Stomach (tissue), 9 donors: ENCODE results near the gene PLPP2. TPM values are rescaled to one million over a fixed set of nuclear protein-coding genes. Genes with fewer than 3 reads are reported as not detected.

Experiments used
- DNase-seq, 2 donors: peaks; one replicate each; pipeline versions ENCODE4 v3.0.0 to v3.0.0-alpha.2; 2013 to 2019
- H3K27ac ChIP-seq, 5 donors: fragments of 200-600 bp in 4 of 5; sonication (generic) in 4 of 5; one replicate each; pipeline ENCODE4 v1.5.1; 2013 to 2019; ENCODE audit warnings: mild to moderate bottlenecking in 1 of 5, moderate library complexity in 1 of 5
- H3K27me3 ChIP-seq, 3 donors: fragments of 200-600 bp; sonication (generic); one replicate each; pipeline ENCODE4 v1.5.1; 2017 to 2019; ENCODE audit warnings: mixed run types in 1 of 3
- H3K36me3 ChIP-seq, 4 donors: fragments of 200-600 bp; sonication (generic); 1 replicate in 3 of 4; 2 replicates in 1 of 4; pipeline ENCODE4 v1.5.1; 2016 to 2019
- H3K4me1 ChIP-seq, 4 donors: fragments of 200-600 bp; sonication (generic); one replicate each; pipeline ENCODE4 v1.5.1; 2016 to 2019
- H3K4me3 ChIP-seq, 4 donors: fragments of 200-600 bp; sonication (generic) in 3 of 4; one replicate each; pipeline ENCODE4 v1.5.1; 2016 to 2019; ENCODE audit warnings: mild to moderate bottlenecking in 1 of 4
- H3K9me3 ChIP-seq, 4 donors: fragments of 200-600 bp; sonication (generic); one replicate each; pipeline ENCODE4 v1.5.1; 2016 to 2019
- CTCF ChIP-seq, 7 experiments: fragments of 450-650 bp in 4 of 7; fragments of 200-600 bp in 3 of 7; sonication (generic) in 3 of 7; IDR thresholded peaks; one replicate each; pipeline ENCODE4 v1.5.1; 2016 to 2019; ENCODE audit warnings: antibody characterized with exemption in 7 of 7, control low read depth in 2 of 7, mild to moderate bottlenecking in 1 of 7
- EP300 ChIP-seq: sonication (generic); formaldehyde crosslinking; IDR thresholded peaks from one replicate; pipeline ENCODE4 v1.6.1; 2017; ENCODE audit warnings: antibody characterized with exemption
- POLR2A ChIP-seq, 4 donors: fragments of 450-650 bp; IDR thresholded peaks; one replicate each; pipeline ENCODE4 v1.6.1; 2016; ENCODE audit warnings: antibody characterized with exemption in 4 of 4, control low read depth in 2 of 4, mild to moderate bottlenecking in 1 of 4, moderate library complexity in 1 of 4
- POLR2AphosphoS5 ChIP-seq, 3 donors: sonication (generic); formaldehyde crosslinking; IDR thresholded peaks; one replicate each; pipeline ENCODE4 v1.6.1; 2016; ENCODE audit warnings: antibody characterized with exemption in 3 of 3
- WGBS, 5 donors: extraction: QIAGEN DNeasy Blood & Tissue Kit in 3 of 5; methylation state at CpG; one replicate each; pipeline versions ENCODE4 v1.1.5 to v1.1.7; 2013 to 2018; 5-methylcytosine and 5-hydroxymethylcytosine counted together
- intact Hi-C: fragments of 100-400 bp; cut with DNase I; formaldehyde crosslinking; loops from one replicate; pipeline ENCODE4 v1.15.1; 2023; ENCODE audit warnings: low total_unique reads
- polyA plus RNA-seq, 3 donors: library from polyadenylated mRNA; stranded (reverse); fragments of 200-250 nt; gene quantifications; one replicate each; pipeline ENCODE4 v1.2.3, GENCODE V29; 2013
- total RNA-seq, 5 donors: library from RNA; depleted of rRNA; stranded (reverse); fragments of >200 nt; gene quantifications; one replicate each; pipeline versions ENCODE4 v1.1.0 to v1.2.3, GENCODE V29; 2014 to 2016
- donor health status: healthy with polysubstance abuse.
- donor health status: Bipolar disorder and iron deficiency.
- donor health status: healthy.

The PLPP2 gene
- total and polyA plus RNA-seq, 8 donors, result 22.2 to 228 (median 46.1) TPM

GRCh38 chr19:282501-282900 is 8.7 kb downstream of the PLPP2 start:
- H3K27me3 ChIP-seq, result peaks cover 0 to 45% (median 0%) of the 10 kb centered on the region in 3 donors
- no peak for TF ChIP-seq EP300
- TF ChIP-seq CTCF (IDR thresholded peaks at IDR 0.05), result no peak
- TF ChIP-seq POLR2AphosphoS5 (IDR thresholded peaks at IDR 0.05), result no peak
- no peak for TF ChIP-seq POLR2A (IDR thresholded peaks at IDR 0.05)
- H3K36me3 ChIP-seq, result peaks cover 6 to 69% (median 45%) of the 10 kb centered on the region in 4 donors
- H3K9me3 ChIP-seq, result no peaks in the 10 kb centered on the region
- H3K4me3 ChIP-seq, result no peak overlapping the region
- H3K4me1 ChIP-seq, result peaks cover 0 to 13% (median 0%) of the 10 kb centered on the region in 4 donors
- no peak overlapping the region for H3K27ac ChIP-seq
- 70 to 78% (median 74%) methylated on average over 13 of the region's 13 CpGs for WGBS, 5 donors
- no peak for DNase-seq
- intact Hi-C loops, result no loop called here

- Histone ChIP-seq H3K27ac (no peak overlapping the region), H3K4me1 (peaks cover 0 to 11% (median 0%) of the 10 kb centered on the region in 4 donors), H3K27me3 (peaks cover 0 to 50% (median 0%) of the 10 kb centered on the region in 3 donors), H3K9me3 (no peaks in the 10 kb centered on the region), H3K36me3 (peaks cover 6 to 64% (median 40%) of the 10 kb centered on the region in 4 donors), H3K4me3 (no peak overlapping the region)
- TF ChIP-seq POLR2A (IDR thresholded peaks at IDR 0.05), result no peak
- no peak for TF ChIP-seq POLR2AphosphoS5 (IDR thresholded peaks at IDR 0.05)
- TF ChIP-seq EP300, result no peak
- no peak for TF ChIP-seq CTCF (IDR thresholded peaks at IDR 0.05)
- intact Hi-C loops, result no loop called here
- WGBS, 5 donors, result 33 to 64% (median 62%) methylated on average over 5 to 10 of the region's 10 CpGs
- no peak for DNase-seq
These were observed 9.2 kb downstream of the PLPP2 start for GRCh38 chr19:281992-282391.

- TF ChIP-seq POLR2A (IDR thresholded peaks at IDR 0.05), result no peak
- TF ChIP-seq EP300, result no peak
- TF ChIP-seq POLR2AphosphoS5 (IDR thresholded peaks at IDR 0.05), result no peak
- no peak for TF ChIP-seq CTCF (IDR thresholded peaks at IDR 0.05)
- H3K36me3 ChIP-seq, result peaks cover 6 to 57% (median 40%) of the 10 kb centered on the region in 4 donors
- H3K27me3 ChIP-seq, result peaks cover 0 to 57% (median 0%) of the 10 kb centered on the region in 3 donors
- no peak overlapping the region for H3K27ac ChIP-seq
- H3K4me3 ChIP-seq, result no peak overlapping the region
- intact Hi-C loops, result no loop called here
- peaks cover 0 to 11% (median 0%) of the 10 kb centered on the region in 4 donors for H3K4me1 ChIP-seq
- no peak for DNase-seq
- no peaks in the 10 kb centered on the region for H3K9me3 ChIP-seq
- 78 to 89% (median 86%) methylated on average over 10 to 16 of the region's 16 CpGs for WGBS, 5 donors
These were observed 9.9 kb downstream of the PLPP2 start for GRCh38 chr19:281156-281853.

GRCh38 chr19:280541-281009 is 10.6 kb downstream of the PLPP2 start:
- Histone ChIP-seq H3K27me3 (peaks cover 0 to 58% (median 0%) of the 10 kb centered on the region in 3 donors), H3K9me3 (no peaks in the 10 kb centered on the region), H3K4me1 (peaks cover 0 to 11% (median 0%) of the 10 kb centered on the region in 4 donors), H3K27ac (no peak overlapping the region), H3K36me3 (peaks cover 6 to 53% (median 40%) of the 10 kb centered on the region in 4 donors), H3K4me3 (no peak overlapping the region)
- DNase-seq, result no peak
- WGBS, 5 donors, result 56 to 75% (median 70%) methylated on average over 9 to 12 of the region's 12 CpGs
- intact Hi-C loops, result no loop called here
- TF ChIP-seq EP300, result no peak
- TF ChIP-seq CTCF (IDR thresholded peaks at IDR 0.05), result no peak
- TF ChIP-seq POLR2A (IDR thresholded peaks at IDR 0.05), result no peak
- no peak for TF ChIP-seq POLR2AphosphoS5 (IDR thresholded peaks at IDR 0.05)
